GM19468 (cell line): ENCODE measurements around the gene HOXA9.

ENCODE experiments used
- ATAC-seq: cut with Tn5 transposase; IDR thresholded peaks from one replicate; pipeline ENCODE4 v1.9.1; 2021; ENCODE audit warnings: mild to moderate bottlenecking, moderate library complexity, moderate number of reproducible peaks; ENCODE audit not compliant: unreplicated experiment; ENCODE audit errors: extremely low read depth

Gene HOXA9

DNA sequence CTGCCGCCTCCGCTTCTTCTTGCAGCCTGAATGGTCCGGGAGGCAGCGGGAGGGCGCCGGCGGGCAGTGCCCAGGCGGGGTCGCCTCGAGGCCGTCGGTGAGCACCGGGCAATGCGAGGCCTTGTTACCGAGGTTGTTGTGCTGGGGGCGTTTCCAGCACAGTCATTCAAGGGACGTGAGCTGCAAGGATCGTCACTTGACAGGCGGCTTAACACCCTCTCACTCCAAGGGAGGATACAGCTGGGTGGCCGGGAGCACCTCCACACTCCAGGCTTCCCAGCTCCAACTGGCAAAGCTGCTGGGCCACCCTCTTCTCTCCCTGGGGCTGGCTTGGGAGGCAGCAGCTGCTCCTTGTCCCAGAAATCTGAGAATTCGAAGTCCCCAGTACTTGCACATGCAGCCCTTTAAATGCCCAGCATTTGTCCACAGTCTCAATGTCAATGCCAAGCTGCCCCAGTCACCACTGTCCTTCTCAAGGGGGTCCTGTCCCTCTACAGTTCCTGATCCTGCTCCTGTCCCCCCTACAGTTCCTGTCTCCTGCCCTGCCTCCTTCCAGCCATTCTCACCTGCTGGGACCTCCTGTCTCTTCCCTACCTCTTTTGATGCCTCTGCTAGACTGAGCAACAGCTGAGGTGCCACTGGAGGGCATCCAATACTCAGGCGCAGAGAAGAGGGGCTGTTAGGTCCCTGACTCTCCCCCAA, 24.1 kb upstream of the HOXA9 start:
- no peak for ATAC-seq

DNA sequence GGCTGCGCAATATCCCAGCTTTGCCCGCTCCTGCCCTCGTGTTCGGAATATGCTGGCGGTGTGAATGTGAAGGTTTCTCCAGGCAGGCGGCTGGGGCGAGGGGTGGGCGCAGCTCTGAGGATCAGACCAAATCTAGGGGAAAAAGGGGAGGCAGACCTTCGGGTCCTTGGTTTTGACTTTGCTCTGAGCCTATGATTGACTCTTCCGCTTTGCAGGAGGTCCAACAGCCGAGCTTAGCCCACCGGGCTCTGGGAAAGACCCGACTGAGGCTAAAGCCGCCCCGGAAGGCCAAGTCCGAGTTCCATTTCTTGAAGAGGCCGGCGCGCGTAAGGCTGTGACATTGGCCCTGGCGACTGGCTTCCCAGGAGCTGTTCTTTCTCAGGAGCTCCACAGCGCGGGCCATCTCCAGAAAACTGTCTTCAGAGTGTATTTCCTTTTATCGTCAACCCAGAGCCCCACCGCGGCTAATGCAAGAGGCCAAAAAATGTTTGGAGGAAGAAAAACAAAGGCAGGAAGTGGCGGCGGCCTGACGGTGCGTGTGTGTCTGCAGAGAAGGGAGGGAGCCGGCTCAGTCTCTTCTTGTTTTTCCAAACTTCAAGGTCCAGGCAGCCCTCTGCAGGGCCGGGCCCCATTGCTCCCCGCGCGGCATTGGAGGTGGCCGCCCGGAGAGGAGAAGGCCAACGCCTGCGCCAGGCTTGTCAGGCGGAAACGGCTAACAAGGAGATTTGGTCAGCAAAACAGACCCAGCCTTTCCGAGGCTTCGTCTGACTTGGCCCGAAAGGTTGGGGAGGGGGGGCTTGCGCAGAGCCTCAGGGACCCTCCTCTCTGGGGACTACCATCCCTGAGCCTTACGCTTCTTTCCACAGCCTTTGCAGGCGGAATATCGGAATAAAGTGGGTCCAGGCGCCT, 23.3 kb upstream of the HOXA9 start:
- no peak for ATAC-seq

GRCh38 chr7:27187475-27188385, 22.4 kb upstream of the HOXA9 start:
- no peak for ATAC-seq

DNA sequence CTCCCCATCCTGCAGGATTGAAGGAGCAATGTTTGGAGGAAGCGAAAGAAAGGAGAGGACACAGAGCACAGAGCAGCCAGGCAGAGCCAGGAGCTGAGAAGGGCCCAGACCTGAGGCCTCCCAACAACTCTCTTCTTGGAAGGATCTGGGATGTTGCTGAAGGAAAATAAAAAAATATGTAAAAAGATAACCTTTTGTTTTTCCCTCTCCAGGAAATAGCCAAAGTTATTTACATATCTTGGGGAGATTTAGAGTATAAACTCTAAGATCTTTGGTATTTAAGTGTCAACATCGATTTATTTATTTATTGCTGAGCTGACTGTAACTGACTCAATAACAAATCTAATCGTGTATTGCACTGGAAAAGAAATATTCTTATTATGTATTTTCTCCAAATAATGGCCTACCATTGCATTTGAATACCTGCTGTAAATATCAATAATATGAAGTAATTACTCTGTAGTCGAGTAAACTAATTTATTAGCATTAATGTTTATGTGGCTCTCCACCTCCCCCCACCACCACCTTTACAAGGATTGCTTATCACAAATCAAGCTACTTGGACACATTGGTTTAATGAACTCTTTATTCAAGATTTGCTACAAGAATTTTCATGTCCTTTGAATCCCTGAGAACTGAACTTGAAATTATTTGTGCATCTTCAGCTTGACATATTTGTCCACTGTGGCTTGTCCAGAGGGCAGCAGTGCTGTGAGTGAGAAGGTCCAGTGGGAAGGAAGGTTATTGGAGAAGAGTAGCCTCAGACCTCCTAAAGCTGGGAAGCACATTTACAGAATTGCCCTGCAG, 21.5 kb upstream of the HOXA9 start:
- no peak for ATAC-seq

DNA sequence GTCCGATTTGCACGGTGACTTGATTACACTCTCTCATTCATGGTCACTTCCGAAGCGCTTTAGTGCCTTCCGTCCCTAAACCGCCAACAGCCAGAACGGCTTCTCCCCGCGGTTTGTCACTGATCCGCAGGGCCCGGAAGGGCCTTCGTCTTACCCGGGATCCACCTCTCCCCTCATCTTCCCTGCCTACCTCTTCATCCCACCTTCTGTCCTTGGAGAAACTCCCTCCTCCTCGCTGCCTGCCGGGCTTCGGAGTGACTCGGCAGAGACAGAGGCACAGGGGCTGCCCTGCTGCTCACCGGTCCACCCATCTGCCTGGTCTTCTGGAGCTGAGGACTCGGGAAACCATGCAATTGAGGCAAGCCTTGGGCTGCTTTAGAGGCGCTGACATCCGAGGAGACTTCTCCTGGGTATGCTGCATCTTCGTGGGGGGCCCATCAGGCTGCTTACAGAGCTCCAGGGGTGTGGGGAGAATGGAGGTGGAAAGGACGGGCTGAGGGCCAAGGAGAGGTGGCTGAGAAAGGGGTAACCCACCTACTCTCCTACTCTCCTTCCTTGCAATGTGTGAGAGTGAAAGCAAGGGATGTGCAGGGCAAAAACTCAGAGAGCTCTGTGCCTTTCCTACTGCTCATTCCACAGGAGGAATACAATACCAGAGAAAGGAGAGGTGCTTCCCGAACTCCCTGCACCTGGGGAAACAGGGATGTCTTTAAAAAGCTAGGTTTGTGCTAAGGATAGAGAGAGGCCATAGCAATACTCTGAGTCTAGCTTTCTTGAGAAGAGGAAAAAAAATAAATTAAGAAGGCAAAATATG, 20.7 kb upstream of the HOXA9 start:
- ATAC-seq: no peak

- no peak for ATAC-seq
Measured at GRCh38 chr7:27185013-27185853, 19.9 kb upstream of the HOXA9 start, which contains the start of gene HOXA11. HOXA11 (minus strand) TSS chr7:27185232; CDS start chr7:27185144, 88 bp downstream.

DNA sequence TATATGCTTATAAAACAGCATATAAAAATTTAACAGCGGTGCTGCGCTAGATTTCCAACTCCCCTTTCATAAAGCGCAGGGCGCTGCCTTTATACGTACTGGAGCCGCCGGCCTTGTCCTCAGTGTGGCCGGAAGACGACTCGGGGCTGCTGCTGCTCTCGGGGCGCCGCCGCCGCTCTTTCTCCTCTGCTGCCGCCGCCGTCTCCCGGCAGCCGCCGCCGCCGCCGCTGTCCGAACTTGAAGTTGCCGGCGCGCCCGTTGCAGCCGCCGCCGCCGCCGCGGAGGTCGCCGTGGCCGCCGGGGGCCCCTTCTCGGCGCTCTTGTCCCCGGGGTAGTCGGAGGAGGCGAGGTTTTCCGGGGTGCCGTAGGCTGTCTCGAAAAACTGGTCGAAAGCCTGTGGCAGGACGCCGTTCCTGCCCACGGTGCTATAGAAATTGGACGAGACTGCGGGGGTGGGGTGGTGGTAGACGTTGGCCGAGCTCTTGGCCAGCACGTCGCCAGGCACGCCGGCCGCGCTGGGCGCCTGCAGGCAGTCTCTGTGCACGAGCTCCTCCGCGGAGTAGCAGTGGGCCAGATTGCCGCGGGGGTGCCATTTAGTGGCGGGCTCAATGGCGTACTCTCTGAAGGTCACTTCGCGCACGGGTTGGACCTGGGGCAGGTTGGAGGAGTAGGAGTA, 19.1 kb upstream of the HOXA9 start:
- ATAC-seq: no peak

- no peak for ATAC-seq
Measured at GRCh38 chr7:27183682-27184336, 18.5 kb upstream of the HOXA9 start.

- ATAC-seq: no peak
Measured at GRCh38 chr7:27182861-27183681, 17.7 kb upstream of the HOXA9 start.

GRCh38 chr7:27182285-27182841, 17.0 kb upstream of the HOXA9 start:
- ATAC-seq: no peak

DNA sequence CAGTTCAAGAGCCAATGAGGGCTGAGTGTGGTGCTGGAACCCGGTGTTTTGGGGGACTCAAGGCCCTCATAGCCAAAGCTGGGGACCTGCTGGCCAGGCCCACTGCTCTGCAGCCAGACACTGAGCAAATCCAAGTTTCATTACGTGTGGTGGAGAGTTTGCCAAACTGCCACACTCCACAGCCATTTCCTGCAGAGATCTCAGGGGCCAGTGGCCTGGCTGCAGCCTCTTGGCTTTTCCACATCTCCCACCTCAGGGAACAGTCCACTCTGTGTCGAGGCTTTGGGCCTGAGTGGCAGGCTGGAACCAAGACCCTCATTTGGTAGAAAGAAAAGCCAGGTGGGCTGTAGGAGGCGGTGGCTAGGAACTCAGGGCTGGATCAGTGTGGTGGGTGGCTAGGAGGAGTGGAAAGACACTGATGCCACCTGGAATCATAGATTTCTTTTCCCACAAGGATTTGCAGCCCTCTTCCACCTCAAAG, 16.5 kb upstream of the HOXA9 start:
- ATAC-seq: no peak

- no peak for ATAC-seq
Measured at GRCh38 chr7:27180431-27181420, 15.4 kb upstream of the HOXA9 start.

GRCh38 chr7:27179503-27180430, 14.4 kb upstream of the HOXA9 start:
- ATAC-seq: no peak
